H1 (cell line): Measurements from ENCODE around the gene ECI1. TPM values are rescaled to one million over a fixed set of nuclear protein-coding genes. Genes with fewer than 3 reads are reported as not detected.

Experiments used
- CHD2 ChIP-seq: IDR thresholded peaks from 2 replicates; pipeline ENCODE4 v1.6.1; 2012; ENCODE audit warnings: low read length, improper control_type of control experiment
- HDAC2 ChIP-seq, 2 experiments: fragments of 300-600 bp in 1 of 2; sonication (generic) in 1 of 2; IDR thresholded peaks; 2 replicates each; pipeline ENCODE4 v1.6.1; 2011 to 2012; ENCODE audit warnings: low read depth in 2 of 2, low read length in 2 of 2, mild to moderate bottlenecking in 2 of 2, moderate library complexity in 2 of 2, borderline replicate concordance in 1 of 2, inconsistent platforms in 1 of 2
- polyA plus RNA-seq, 7 experiments: library from polyadenylated mRNA; depleted of rRNA in 3 of 7; stranded (reverse) in 5 of 7; unstranded in 2 of 7; fragments of >200 nt in 5 of 7; fragments of 200-250 nt in 2 of 7; gene quantifications; 1 replicate in 5 of 7; 2 replicates in 1 of 7; 4 replicates in 1 of 7; pipeline versions ENCODE4 v1.2.1 to v1.2.3, GENCODE V29; 2011 to 2013; ENCODE audit warnings: missing spikeins in 2 of 7, mixed read lengths in 2 of 7
- total RNA-seq: library from RNA; stranded (reverse); fragmentation: NEBNext Ultra II Directional; extraction: Animal tissue kit (Norgen Biotek cat#: 25700); gene quantifications from 2 replicates; pipeline ENCODE4 v1.2.1, GENCODE V29; 2021

ECI1 gene
- total and polyA plus RNA-seq, 2 of the 8 experiments (the other 6 are each of a cell fraction or from before 2014, with no cell fraction given), result 79.5 to 151 TPM

- TF ChIP-seq CHD2 (no peak), HDAC2 (IDR thresholded peaks at IDR 0.05; ENCODE audit: borderline replicate concordance in 1 of 2, low read depth in 2 of 2, low read length in 2 of 2) (no peak)
Observed at GRCh38 chr16:2231016-2231931, 20.1 kb downstream of the ECI1 start (continued).
